Suprapubic skin (tissue), 2 donors: ENCODE measurements around the gene ZNF155.

Experiments used
- EP300 ChIP-seq: sonication (generic); formaldehyde crosslinking; IDR thresholded peaks from one replicate; pipeline ENCODE4 v1.6.1; 2017; ENCODE audit warnings: antibody characterized with exemption
- POLR2A ChIP-seq, 2 donors: fragments of 450-650 bp; IDR thresholded peaks; one replicate each; pipeline ENCODE4 v1.6.1; 2017; ENCODE audit warnings: antibody characterized with exemption in 2 of 2, mild to moderate bottlenecking in 2 of 2, moderate library complexity in 2 of 2

GRCh38 chr19:44019498-44019897 lies 35.5 kb downstream of the ZNF155 start:
- no peak for TF ChIP-seq POLR2A (IDR thresholded peaks at IDR 0.05)
- no peak for TF ChIP-seq EP300
